Neural cell (in vitro differentiated cells): ENCODE data around the gene ZNF444. TPM values are rescaled to one million over a fixed set of nuclear protein-coding genes. Genes with fewer than 3 reads are reported as not detected.

Experiments
- H2AFZ ChIP-seq: fragments of 200-600, 300-800 bp; sonication (generic), shearing (Covaris generic); 2 replicates; pipeline ENCODE4 v1.6.0; 2014; ENCODE audit warnings: low read depth, mild to moderate bottlenecking, antibody characterized with exemption, low read length, moderate library complexity
- H3F3A ChIP-seq: fragments of 200-600 bp; shearing (Covaris generic); 2 replicates; pipeline ENCODE4 v1.6.1; 2016; ENCODE audit warnings: mild to moderate bottlenecking, moderate library complexity, mixed read lengths, antibody characterized with exemption, low read length; ENCODE audit not compliant: insufficient read depth, poor library complexity, severe bottlenecking
- H3K27ac ChIP-seq: fragments of 200-600, 300-800 bp; sonication (generic), shearing (Covaris generic); 2 replicates; pipeline ENCODE4 v1.5.1; 2014; ENCODE audit warnings: mild to moderate bottlenecking, low read length, moderate library complexity
- H3K27me3 ChIP-seq: fragments of 300-800, 200-600 bp; sonication (generic), shearing (Covaris generic); 2 replicates; pipeline ENCODE4 v1.6.0; 2014; ENCODE audit warnings: mild to moderate bottlenecking, low read depth, low read length, moderate library complexity; ENCODE audit not compliant: insufficient read depth
- H3K36me3 ChIP-seq: fragments of 300-800, 200-600 bp; sonication (generic), shearing (Covaris generic); 2 replicates; pipeline ENCODE4 v1.5.1; 2014; ENCODE audit warnings: mild to moderate bottlenecking, antibody characterized with exemption, low read length, moderate library complexity; ENCODE audit not compliant: insufficient read depth
- H3K4me2 ChIP-seq: fragments of 300-800, 200-600 bp; sonication (generic), shearing (Covaris generic); 2 replicates; pipeline ENCODE4 v1.6.0; 2014; ENCODE audit warnings: mild to moderate bottlenecking, low read length
- H3K4me3 ChIP-seq: fragments of 300-800, 200-600 bp; sonication (generic), shearing (Covaris generic); 2 replicates; pipeline ENCODE4 v1.5.1; 2014; ENCODE audit warnings: mild to moderate bottlenecking, low read length, moderate library complexity
- H3K79me2 ChIP-seq: fragments of 200-600 bp; shearing (Covaris generic); replicated peaks from 2 replicates; pipeline ENCODE4 v1.6.0; 2014; ENCODE audit warnings: mild to moderate bottlenecking, low read length, moderate library complexity; ENCODE audit not compliant: insufficient read depth
- H3K9ac ChIP-seq: fragments of 300-800, 200-600 bp; sonication (generic), shearing (Covaris generic); 2 replicates; pipeline ENCODE4 v1.6.1; 2016; ENCODE audit warnings: mild to moderate bottlenecking, low read length, mixed read lengths
- H3K9me2 ChIP-seq: fragments of 200-600 bp; shearing (Covaris generic); 2 replicates; pipeline ENCODE4 v1.6.1; 2016; ENCODE audit warnings: mild to moderate bottlenecking, low read length, mixed read lengths; ENCODE audit not compliant: insufficient read depth
- H3K9me3 ChIP-seq: fragments of 200-600, 300-800 bp; sonication (generic), shearing (Covaris generic); 2 replicates; pipeline ENCODE4 v1.6.1; 2016; ENCODE audit warnings: mild to moderate bottlenecking, mixed run types, low read length, moderate library complexity, mixed read lengths
- H4K20me1 ChIP-seq: fragments of 200-600 bp; shearing (Covaris generic); 2 replicates; pipeline ENCODE4 v1.6.1; 2016; ENCODE audit warnings: mild to moderate bottlenecking, mixed run types; ENCODE audit not compliant: insufficient read depth
- EP300 ChIP-seq: fragments of 450-650 bp; conservative IDR thresholded peaks from 2 replicates; pipeline ENCODE4 v1.6.1; 2014; ENCODE audit warnings: antibody characterized with exemption, mild to moderate bottlenecking, moderate library complexity; ENCODE audit not compliant: poor library complexity, severe bottlenecking
- EZH2 ChIP-seq: fragments of 200-600, 300-800 bp; shearing (Covaris generic), sonication (generic); IDR thresholded peaks from 2 replicates; pipeline ENCODE4 v1.6.1; 2014; ENCODE audit warnings: antibody characterized with exemption, low read length, borderline replicate concordance, mild to moderate bottlenecking; ENCODE audit not compliant: insufficient read depth, poor library complexity, severe bottlenecking
- MXI1 ChIP-seq: fragments of 450-650 bp; conservative IDR thresholded peaks from 2 replicates; pipeline ENCODE4 v1.6.1; 2014; ENCODE audit warnings: antibody characterized with exemption, mild to moderate bottlenecking; ENCODE audit not compliant: poor library complexity, severe bottlenecking
- POLR2AphosphoS5 ChIP-seq: IDR thresholded peaks from 2 replicates; pipeline ENCODE4 v1.6.1; 2012
- RAD21 ChIP-seq: fragments of 450-650 bp; conservative IDR thresholded peaks from 2 replicates; pipeline ENCODE4 v1.6.1; 2014; ENCODE audit warnings: antibody characterized with exemption, mild to moderate bottlenecking, moderate library complexity
- SMC3 ChIP-seq: fragments of 450-650 bp; conservative IDR thresholded peaks from 2 replicates; pipeline ENCODE4 v1.6.1; 2014; ENCODE audit warnings: antibody characterized with exemption, mild to moderate bottlenecking, moderate library complexity; ENCODE audit not compliant: poor library complexity
- TAF1 ChIP-seq: IDR thresholded peaks from 2 replicates; pipeline ENCODE4 v1.6.1; 2012; ENCODE audit warnings: low read depth
- polyA plus RNA-seq: library from polyadenylated mRNA; depleted of rRNA; stranded (reverse); fragments of >200 nt; gene quantifications from 2 replicates; pipeline ENCODE4 v1.2.3, GENCODE V29; 2014
- TF ChIP-seq, protein P1 (sequence below): fragments of 450-650 bp; IDR thresholded peaks from 2 replicates; pipeline ENCODE4 v1.5.1; 2014; ENCODE audit warnings: antibody characterized with exemption, mild to moderate bottlenecking, moderate library complexity; ENCODE audit not compliant: poor library complexity, severe bottlenecking
- TF ChIP-seq, protein P2 (sequence below): IDR thresholded peaks from 2 replicates; pipeline ENCODE4 v1.6.1; 2012; ENCODE audit warnings: borderline replicate concordance

Gene ZNF444
- polyA plus RNA-seq, 1 donor from 2014 or later, result 45.6 TPM

DNA sequence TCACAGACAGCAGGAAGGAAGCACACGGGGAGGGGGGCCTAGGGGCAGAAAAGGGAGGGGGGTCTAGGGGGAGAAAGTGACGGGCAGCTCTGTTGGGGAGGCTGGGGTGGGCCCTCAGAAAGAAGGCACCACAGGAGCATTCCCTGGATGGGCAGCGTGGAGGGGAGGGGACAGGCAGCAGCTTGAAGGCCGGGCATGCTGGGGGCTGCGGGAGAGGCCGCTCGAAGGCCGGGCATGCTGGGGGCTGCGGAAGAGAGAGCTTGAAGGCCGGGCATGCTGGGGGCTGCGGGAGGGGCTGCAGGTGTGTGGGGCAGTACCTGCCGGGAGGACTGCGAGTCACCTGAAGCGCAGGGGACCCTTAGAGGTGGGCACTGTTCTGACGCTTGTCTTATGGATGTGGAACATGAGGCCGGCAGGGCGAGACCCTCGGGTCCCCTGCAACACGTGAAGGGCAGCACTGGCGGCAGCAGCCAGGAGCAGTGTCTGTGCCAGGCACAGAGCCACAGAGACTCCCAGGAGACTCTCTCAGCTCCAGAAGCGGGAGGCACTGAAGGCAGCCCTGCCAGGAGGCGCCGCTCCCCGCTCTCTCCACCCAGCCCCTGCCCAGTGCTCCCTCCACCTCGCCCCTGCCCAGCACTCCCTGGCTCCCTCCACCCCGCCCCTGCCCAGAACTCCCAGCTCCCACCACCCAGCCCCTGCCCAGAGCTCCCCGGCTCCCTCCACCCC, 33.3 kb upstream of the ZNF444 start:
- H3K9me2 ChIP-seq, result no peaks in the 10 kb centered on the region
- no peaks in the 10 kb centered on the region for H4K20me1 ChIP-seq
- no peak overlapping the region for H3K27ac ChIP-seq
- H3K27me3 ChIP-seq, result no peaks in the 10 kb centered on the region
- no peak overlapping the region for H3K4me3 ChIP-seq
- peaks cover 29% of the 10 kb centered on the region for H3K79me2 ChIP-seq
- no peaks in the 10 kb centered on the region for H3K36me3 ChIP-seq
- H3K9me3 ChIP-seq, result no peaks in the 10 kb centered on the region
- no peaks in the 10 kb centered on the region for H3F3A ChIP-seq
- H3K4me2 ChIP-seq, result no peak overlapping the region
- H2AFZ ChIP-seq, result no peak overlapping the region
- no peak overlapping the region for H3K9ac ChIP-seq
- TF ChIP-seq, protein P1, sequence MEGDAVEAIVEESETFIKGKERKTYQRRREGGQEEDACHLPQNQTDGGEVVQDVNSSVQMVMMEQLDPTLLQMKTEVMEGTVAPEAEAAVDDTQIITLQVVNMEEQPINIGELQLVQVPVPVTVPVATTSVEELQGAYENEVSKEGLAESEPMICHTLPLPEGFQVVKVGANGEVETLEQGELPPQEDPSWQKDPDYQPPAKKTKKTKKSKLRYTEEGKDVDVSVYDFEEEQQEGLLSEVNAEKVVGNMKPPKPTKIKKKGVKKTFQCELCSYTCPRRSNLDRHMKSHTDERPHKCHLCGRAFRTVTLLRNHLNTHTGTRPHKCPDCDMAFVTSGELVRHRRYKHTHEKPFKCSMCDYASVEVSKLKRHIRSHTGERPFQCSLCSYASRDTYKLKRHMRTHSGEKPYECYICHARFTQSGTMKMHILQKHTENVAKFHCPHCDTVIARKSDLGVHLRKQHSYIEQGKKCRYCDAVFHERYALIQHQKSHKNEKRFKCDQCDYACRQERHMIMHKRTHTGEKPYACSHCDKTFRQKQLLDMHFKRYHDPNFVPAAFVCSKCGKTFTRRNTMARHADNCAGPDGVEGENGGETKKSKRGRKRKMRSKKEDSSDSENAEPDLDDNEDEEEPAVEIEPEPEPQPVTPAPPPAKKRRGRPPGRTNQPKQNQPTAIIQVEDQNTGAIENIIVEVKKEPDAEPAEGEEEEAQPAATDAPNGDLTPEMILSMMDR, result no peak
- TF ChIP-seq SMC3, result no peak

- Histone ChIP-seq H3K4me3 (no peak overlapping the region), H3K27ac (no peak overlapping the region), H3K9me3 (no peaks in the 10 kb centered on the region), H3K4me2 (no peak overlapping the region), H3F3A (no peaks in the 10 kb centered on the region), H3K79me2 (peaks cover 37% of the 10 kb centered on the region), H3K27me3 (no peaks in the 10 kb centered on the region), H2AFZ (no peak overlapping the region), H3K36me3 (no peaks in the 10 kb centered on the region), H4K20me1 (no peaks in the 10 kb centered on the region), H3K9ac (no peak overlapping the region), H3K9me2 (no peaks in the 10 kb centered on the region)
- TF ChIP-seq EP300, result no peak
- no peak for TF ChIP-seq MXI1
- no peak for TF ChIP-seq EZH2
- TF ChIP-seq RAD21, result no peak
- TF ChIP-seq, protein P2, sequence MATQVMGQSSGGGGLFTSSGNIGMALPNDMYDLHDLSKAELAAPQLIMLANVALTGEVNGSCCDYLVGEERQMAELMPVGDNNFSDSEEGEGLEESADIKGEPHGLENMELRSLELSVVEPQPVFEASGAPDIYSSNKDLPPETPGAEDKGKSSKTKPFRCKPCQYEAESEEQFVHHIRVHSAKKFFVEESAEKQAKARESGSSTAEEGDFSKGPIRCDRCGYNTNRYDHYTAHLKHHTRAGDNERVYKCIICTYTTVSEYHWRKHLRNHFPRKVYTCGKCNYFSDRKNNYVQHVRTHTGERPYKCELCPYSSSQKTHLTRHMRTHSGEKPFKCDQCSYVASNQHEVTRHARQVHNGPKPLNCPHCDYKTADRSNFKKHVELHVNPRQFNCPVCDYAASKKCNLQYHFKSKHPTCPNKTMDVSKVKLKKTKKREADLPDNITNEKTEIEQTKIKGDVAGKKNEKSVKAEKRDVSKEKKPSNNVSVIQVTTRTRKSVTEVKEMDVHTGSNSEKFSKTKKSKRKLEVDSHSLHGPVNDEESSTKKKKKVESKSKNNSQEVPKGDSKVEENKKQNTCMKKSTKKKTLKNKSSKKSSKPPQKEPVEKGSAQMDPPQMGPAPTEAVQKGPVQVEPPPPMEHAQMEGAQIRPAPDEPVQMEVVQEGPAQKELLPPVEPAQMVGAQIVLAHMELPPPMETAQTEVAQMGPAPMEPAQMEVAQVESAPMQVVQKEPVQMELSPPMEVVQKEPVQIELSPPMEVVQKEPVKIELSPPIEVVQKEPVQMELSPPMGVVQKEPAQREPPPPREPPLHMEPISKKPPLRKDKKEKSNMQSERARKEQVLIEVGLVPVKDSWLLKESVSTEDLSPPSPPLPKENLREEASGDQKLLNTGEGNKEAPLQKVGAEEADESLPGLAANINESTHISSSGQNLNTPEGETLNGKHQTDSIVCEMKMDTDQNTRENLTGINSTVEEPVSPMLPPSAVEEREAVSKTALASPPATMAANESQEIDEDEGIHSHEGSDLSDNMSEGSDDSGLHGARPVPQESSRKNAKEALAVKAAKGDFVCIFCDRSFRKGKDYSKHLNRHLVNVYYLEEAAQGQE, result no peak
- no peak for TF ChIP-seq SMC3
- no peak for TF ChIP-seq POLR2AphosphoS5
- TF ChIP-seq, protein P1, result no peak
- TF ChIP-seq TAF1, result no peak
Measured at GRCh38 chr19:56108447-56109195, 32.5 kb upstream of the ZNF444 start.
